Small intestine (tissue), 7 donors: ENCODE data around the gene LSAMP. TPM values are rescaled to one million over a fixed set of nuclear protein-coding genes. Genes with fewer than 3 reads are reported as not detected.

ENCODE experiments used
- DNase-seq, 2 donors: peaks; one replicate each; pipeline versions ENCODE4 v3.0.0 to v3.0.0-alpha.2; 2013
- FAIRE-seq: peaks from 2 replicates; lab custom pipeline; 2012; peaks lifted over from hg19 to GRCh38; lab: Jason Lieb, UNC
- H3K27ac ChIP-seq, 3 donors: one replicate each; pipeline ENCODE4 v1.5.1; 2013; ENCODE audit warnings: low read length in 2 of 3, mild to moderate bottlenecking in 2 of 3, control low read depth in 1 of 3, inconsistent platforms in 1 of 3, low read depth in 1 of 3, moderate library complexity in 1 of 3
- H3K27me3 ChIP-seq, 3 donors: one replicate each; pipeline ENCODE4 v1.6.1; 2013; ENCODE audit warnings: low read length in 3 of 3, inconsistent platforms in 1 of 3; ENCODE audit not compliant: control insufficient read depth in 3 of 3, insufficient read depth in 3 of 3
- H3K36me3 ChIP-seq, 3 donors: one replicate each; pipeline ENCODE4 v1.6.1; 2013; ENCODE audit warnings: low read length in 3 of 3, inconsistent platforms in 1 of 3, low read depth in 1 of 3, mild to moderate bottlenecking in 1 of 3, moderate library complexity in 1 of 3; ENCODE audit not compliant: control insufficient read depth in 3 of 3, insufficient read depth in 2 of 3
- H3K4me1 ChIP-seq, 3 donors: one replicate each; pipeline ENCODE4 v1.6.1; 2013; ENCODE audit warnings: low read length in 2 of 3, inconsistent platforms in 1 of 3, low read depth in 1 of 3, mild to moderate bottlenecking in 1 of 3, moderate library complexity in 1 of 3; ENCODE audit not compliant: control insufficient read depth in 3 of 3, insufficient read depth in 2 of 3
- H3K4me3 ChIP-seq, 3 donors: one replicate each; pipeline ENCODE4 v1.5.1; 2013; ENCODE audit warnings: low read length in 3 of 3, control low read depth in 1 of 3, inconsistent platforms in 1 of 3, low read depth in 1 of 3, mild to moderate bottlenecking in 1 of 3, moderate library complexity in 1 of 3
- H3K9me3 ChIP-seq, 2 donors: one replicate each; pipeline ENCODE4 v1.6.1; 2013; ENCODE audit warnings: low read depth in 1 of 2, low read length in 1 of 2; ENCODE audit not compliant: control insufficient read depth in 2 of 2, insufficient read depth in 1 of 2
- WGBS, 3 donors: extraction: QIAGEN DNeasy Blood & Tissue Kit; methylation state at CpG; one replicate each; pipeline ENCODE4 v1.1.7; 2013; 5-methylcytosine and 5-hydroxymethylcytosine counted together
- polyA plus RNA-seq, 4 donors: library from polyadenylated mRNA; stranded (reverse) in 3 of 4; unstranded in 1 of 4; fragments of 200-250 nt in 3 of 4; fragments of 120-200 nt in 1 of 4; gene quantifications; one replicate each; pipeline versions ENCODE4 v1.2.1 to v1.2.3, GENCODE V29; 2013
- donor health status: healthy with polysubstance abuse.
- donor health status: control.
- donor health status: control.
- donor health status: Bipolar disorder and iron deficiency.
- donor health status: healthy.

LSAMP gene
- polyA plus RNA-seq, 4 donors, result 0.27 to 2.9 (median 1.8) TPM; not detected in 1

DNA sequence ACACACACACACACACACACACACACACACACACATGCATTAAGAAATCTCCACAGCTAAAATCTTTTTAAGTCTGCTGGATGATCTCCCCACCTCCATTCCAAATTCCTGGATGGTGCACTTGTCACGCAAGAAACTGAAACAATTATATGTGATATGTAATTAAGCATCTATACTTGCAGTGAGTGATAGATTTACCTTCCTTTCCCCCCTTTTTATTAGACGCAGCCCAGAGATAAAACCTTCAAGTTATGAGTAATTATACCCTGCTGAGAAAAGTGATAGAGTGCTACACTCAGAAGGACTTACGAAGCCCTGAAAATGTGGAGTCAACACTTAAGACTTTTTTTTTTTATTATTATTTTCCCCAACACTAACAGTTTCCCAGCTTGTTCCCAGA is 255.2 kb downstream of the LSAMP start:
- FAIRE-seq (no peak), DNase-seq (no peak)
- H3K27me3 ChIP-seq, result no peaks in the 10 kb centered on the region
- WGBS, 3 donors, result 49 to 74% (median 60%) methylated on average over 3 of the region's 3 CpGs
- H3K27ac ChIP-seq, result no peak overlapping the region
- H3K9me3 ChIP-seq, result no peaks in the 10 kb centered on the region
- no peak overlapping the region for H3K4me3 ChIP-seq
- no peaks in the 10 kb centered on the region for H3K4me1 ChIP-seq
- no peaks in the 10 kb centered on the region for H3K36me3 ChIP-seq

DNA sequence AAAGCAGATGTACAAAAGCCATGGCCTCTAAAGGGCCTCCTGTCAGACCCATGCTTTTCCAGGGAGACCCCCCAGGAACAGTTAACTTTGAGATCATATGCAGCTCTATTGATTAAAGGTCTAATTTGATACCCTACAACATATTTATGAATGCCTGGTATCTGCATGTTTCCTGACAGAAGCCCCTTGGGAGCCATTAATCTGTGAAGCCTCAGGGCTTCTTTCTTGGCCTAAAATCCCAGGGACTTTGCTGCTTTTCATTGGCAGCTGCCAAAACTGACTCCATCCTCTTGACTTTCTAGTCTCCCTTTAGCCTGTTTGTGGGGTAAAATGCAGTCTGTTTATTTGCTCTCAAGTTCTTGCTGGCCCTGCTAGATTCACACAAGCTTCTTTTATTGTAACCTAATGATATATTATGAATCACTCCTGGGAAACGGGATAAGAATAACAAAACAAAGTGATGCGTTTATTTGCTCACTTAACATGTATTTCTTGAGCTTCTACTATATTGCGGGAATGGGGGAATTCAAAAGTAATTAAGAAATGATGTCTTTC is 257.0 kb downstream of the LSAMP start:
- no peak overlapping the region for H3K4me3 ChIP-seq
- H3K9me3 ChIP-seq, result no peaks in the 10 kb centered on the region
- no peaks in the 10 kb centered on the region for H3K27me3 ChIP-seq
- WGBS, 3 donors, result 64 to 80% (median 78%) methylated on average over 3 of the region's 3 CpGs
- H3K27ac ChIP-seq, result no peak overlapping the region
- FAIRE-seq (no peak), DNase-seq (no peak)
- no peaks in the 10 kb centered on the region for H3K4me1 ChIP-seq
- H3K36me3 ChIP-seq, result no peaks in the 10 kb centered on the region

DNA sequence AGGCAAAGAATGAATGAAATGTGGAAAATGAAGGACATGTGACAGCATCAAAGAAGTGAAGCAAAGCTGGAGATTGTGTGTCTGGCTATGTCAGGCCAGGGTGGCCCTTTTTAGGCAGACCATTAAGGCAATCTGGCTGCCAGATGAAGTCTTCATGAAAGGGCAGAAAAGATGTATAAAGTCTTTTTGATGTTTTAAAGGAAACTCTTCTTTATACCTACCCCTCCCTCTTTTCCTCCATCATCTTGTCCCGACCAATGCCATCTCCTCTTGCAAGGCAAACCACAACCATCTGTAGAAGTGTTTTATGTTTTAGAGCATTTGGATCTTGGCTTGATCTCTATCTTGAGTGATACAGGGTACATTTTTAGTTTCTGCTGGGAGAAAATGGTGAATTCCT is 259.2 kb downstream of the LSAMP start:
- WGBS, 3 donors, result 75 to 86% (median 80%) methylated on average over 1 of the region's 1 CpG
- Histone ChIP-seq H3K9me3 (no peaks in the 10 kb centered on the region), H3K36me3 (no peaks in the 10 kb centered on the region), H3K27me3 (no peaks in the 10 kb centered on the region), H3K27ac (no peak overlapping the region), H3K4me1 (no peaks in the 10 kb centered on the region), H3K4me3 (no peak overlapping the region)
- FAIRE-seq (no peak), DNase-seq (no peak)

DNA sequence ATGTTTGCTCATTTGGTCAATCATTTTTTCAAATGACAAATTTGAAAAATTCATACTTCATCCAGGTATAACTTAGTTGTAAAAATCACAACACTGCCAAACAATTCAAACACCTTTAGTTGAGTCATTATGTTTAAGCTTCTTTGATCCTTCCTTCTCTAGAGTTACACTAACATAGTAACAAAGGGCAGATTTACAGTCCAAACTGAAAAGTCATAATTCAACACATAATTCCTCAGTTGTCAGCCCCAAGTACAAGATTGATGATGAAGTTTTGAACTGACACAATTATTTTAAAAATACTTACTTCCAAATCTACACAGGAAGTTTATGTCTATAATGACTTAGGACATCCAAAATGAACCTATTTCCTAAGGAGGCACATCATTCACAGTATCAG is 264.1 kb downstream of the LSAMP start:
- no peak overlapping the region for H3K27ac ChIP-seq
- FAIRE-seq, result no peak
- H3K9me3 ChIP-seq, result no peaks in the 10 kb centered on the region
- H3K27me3 ChIP-seq, result no peaks in the 10 kb centered on the region
- no peaks in the 10 kb centered on the region for H3K36me3 ChIP-seq
- DNase-seq, result no peak
- H3K4me3 ChIP-seq, result no peak overlapping the region
- H3K4me1 ChIP-seq, result no peaks in the 10 kb centered on the region

DNA sequence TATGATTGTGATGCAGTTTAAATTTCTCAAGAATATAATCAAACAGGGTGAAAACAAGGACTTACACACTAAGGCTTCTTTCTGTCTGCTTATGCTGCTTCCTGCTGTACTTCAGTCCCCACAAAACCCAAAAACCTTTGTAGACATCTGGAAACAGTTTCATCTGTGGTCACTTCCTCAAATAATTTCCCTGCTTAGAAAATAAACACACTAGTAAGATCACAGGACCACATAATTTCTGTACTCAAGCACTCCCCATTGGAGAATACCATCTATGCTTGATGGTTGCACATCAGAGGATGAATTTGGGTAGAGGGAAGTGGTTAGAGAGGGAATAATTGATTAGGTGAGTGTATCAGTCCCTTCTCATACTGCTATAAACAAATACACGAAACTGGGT is 266.2 kb downstream of the LSAMP start:
- Histone ChIP-seq H3K27ac (no peak overlapping the region), H3K36me3 (no peaks in the 10 kb centered on the region), H3K27me3 (no peaks in the 10 kb centered on the region), H3K4me3 (no peak overlapping the region), H3K4me1 (no peaks in the 10 kb centered on the region), H3K9me3 (no peaks in the 10 kb centered on the region)
- DNase-seq, result no peak
- 39 to 68% (median 52%) methylated on average over 1 of the region's 1 CpG for whole genome bisulfite sequencing, 3 donors
- FAIRE-seq, result no peak

DNA sequence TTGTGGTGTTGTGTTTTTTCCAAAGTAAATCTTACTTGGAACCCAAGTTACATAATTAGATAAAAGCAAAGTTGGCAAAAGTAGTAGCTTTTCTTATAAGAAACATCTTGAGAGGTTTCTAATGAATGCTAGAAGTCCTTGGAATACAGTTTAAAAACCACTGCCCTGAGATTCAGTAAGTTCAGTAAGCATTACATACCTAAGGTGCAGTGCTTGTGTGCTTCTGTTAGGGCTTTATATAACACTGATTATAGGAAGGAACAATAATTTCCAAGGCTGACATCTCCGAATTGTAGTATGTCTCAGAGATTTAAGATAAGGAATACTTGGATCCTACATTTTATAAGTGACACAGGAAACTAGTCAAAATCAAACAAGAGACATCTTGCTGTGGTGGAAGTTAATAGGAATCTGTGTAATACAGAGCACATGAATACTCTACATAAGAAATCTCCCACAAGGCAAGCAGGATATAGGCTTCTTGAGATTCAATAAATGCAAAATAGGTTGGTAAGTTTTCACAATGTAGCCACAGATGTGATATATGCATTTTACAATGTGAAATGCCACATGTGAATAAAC is 268.2 kb downstream of the LSAMP start:
- H3K4me3 ChIP-seq, result no peak overlapping the region
- 50 to 58% (median 58%) methylated on average over 1 of the region's 1 CpG for WGBS, 3 donors
- FAIRE-seq, result no peak
- no peaks in the 10 kb centered on the region for H3K36me3 ChIP-seq
- no peaks in the 10 kb centered on the region for H3K9me3 ChIP-seq
- H3K4me1 ChIP-seq, result no peaks in the 10 kb centered on the region
- H3K27ac ChIP-seq, result no peak overlapping the region
- H3K27me3 ChIP-seq, result no peaks in the 10 kb centered on the region
- no peak for DNase-seq

DNA sequence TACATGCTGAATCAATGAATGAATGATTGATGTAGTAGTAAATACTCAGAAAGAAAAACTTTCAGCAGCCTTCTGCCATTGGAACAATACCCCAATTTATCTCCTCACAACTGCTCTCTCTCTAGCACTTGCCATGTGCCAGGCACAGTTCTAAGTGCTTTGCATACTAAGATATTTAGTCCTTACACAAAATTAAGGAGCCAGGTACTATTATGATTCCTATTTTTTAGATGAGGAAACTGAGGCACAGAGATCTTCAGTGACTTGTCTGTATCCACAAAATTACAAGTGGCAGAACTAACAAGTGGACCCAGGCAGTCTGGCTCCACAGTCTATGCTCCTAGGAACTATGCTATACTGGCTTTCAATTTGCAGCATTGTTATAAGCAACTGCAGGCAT is 279.2 kb downstream of the LSAMP start:
- Histone ChIP-seq H3K9me3 (no peaks in the 10 kb centered on the region), H3K27ac (no peak overlapping the region), H3K27me3 (no peaks in the 10 kb centered on the region), H3K4me1 (no peaks in the 10 kb centered on the region), H3K36me3 (no peaks in the 10 kb centered on the region), H3K4me3 (no peak overlapping the region)
- FAIRE-seq (no peak), DNase-seq (no peak)

DNA sequence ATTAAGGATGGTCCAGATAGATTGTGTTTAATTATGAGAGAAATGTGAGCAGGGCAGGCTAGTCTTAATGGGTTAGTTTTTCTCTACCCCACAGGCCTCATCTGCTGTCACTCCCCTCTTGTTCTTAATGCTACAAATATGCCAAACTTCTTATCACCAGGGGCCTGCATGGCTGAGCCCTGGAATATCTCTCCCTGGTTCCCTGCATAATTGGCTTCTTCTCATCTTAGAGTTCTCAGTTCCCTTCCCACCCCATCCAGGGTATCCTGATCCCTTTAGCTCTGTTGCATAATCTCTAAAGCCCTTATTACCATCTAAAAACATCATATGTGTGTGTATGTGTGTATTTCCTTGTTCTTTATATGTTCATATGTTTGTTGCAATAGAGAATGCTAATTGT is 279.6 kb downstream of the LSAMP start:
- Histone ChIP-seq H3K9me3 (no peaks in the 10 kb centered on the region), H3K36me3 (no peaks in the 10 kb centered on the region), H3K4me3 (no peak overlapping the region), H3K27me3 (no peaks in the 10 kb centered on the region), H3K27ac (no peak overlapping the region), H3K4me1 (no peaks in the 10 kb centered on the region)
- DNase-seq (no peak), FAIRE-seq (no peak)

DNA sequence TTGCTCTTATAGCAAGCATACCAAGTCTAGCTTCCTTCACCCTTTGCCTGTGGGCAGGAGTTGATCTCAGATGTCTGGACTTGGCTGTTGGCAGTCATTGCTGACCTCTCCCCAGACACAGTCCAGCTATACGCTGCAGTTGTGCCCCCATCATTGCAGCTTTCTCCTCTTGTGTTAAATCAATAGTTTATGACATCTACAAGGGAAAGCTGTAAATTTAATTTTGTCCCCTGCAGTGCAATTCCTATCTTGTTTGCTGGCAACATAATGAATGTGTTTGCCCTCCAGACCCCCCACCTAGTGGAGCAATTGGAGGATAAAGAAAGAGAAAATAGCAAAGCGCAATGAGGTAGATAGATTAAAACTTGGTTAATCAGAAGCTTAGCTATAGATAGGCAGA is 280.2 kb downstream of the LSAMP start:
- 29 to 70% (median 40%) methylated on average over 2 of the region's 2 CpGs for WGBS, 3 donors
- H3K27ac ChIP-seq, result no peak overlapping the region
- H3K27me3 ChIP-seq, result no peaks in the 10 kb centered on the region
- H3K4me3 ChIP-seq, result no peak overlapping the region
- FAIRE-seq (no peak), DNase-seq (no peak)
- H3K36me3 ChIP-seq, result no peaks in the 10 kb centered on the region
- H3K9me3 ChIP-seq, result no peaks in the 10 kb centered on the region
- no peaks in the 10 kb centered on the region for H3K4me1 ChIP-seq
